ENCODE data around the gene PTPN5. TPM values are rescaled to one million over a fixed set of nuclear protein-coding genes. Genes with fewer than 3 reads are reported as not detected.

PTPN5 gene
- total RNA-seq, 1 experiment from 2014 or later = not detected

- no peaks in the 10 kb centered on the region for H3K36me3 ChIP-seq (ENCODE audit: control insufficient read depth, insufficient read depth, low read length)
- no peak overlapping the region for H3K4me3 ChIP-seq (ENCODE audit: low read depth in 2 of 2, low read length in 2 of 2)
- POLR2A ChIA-PET = no interaction called here
- no peak for TF ChIP-seq TCF7L2 (IDR thresholded peaks at IDR 0.05; ENCODE audit: low read depth, low read length)
- TF ChIP-seq SIN3A (IDR thresholded peaks at IDR 0.05; ENCODE audit: borderline replicate concordance, insufficient read depth, low read depth, low read length) = no peak
- CTCF ChIA-PET = no interaction called here
- H3K4me1 ChIP-seq (ENCODE audit: control insufficient read depth, insufficient read depth, low read length) = no peaks in the 10 kb centered on the region
- BruUV-seq (replicated peaks) = no TSS peak
- in situ Hi-C loops (cut with HindIII; ENCODE audit: low pct_unique_long_range_greater_than_20kb, low sequenced_read_pairs) = no loop called here
- DNase-seq (ENCODE audit: low read depth, low spot score) (no peak), ATAC-seq (no peak)
- no peaks in the 10 kb centered on the region for H3K9me3 ChIP-seq (ENCODE audit: control insufficient read depth, insufficient read depth, low read depth, low read length)
- intact Hi-C loops (cut with micrococcal nuclease; ENCODE audit: unreplicated experiment) = no loop called here
- no peaks in the 10 kb centered on the region; the same call in 1 of the 2 replicates for H3K27me3 ChIP-seq (ENCODE audit: control insufficient read depth, insufficient read depth, low read length)
- H3K27ac ChIP-seq (ENCODE audit: low read length) = no peak overlapping the region
Observed at GRCh38 chr11:18710545-18710944, 81.1 kb downstream of the PTPN5 start.

- CTCF ChIA-PET = no interaction called here
- Histone ChIP-seq H3K4me3 (ENCODE audit: low read depth in 2 of 2, low read length in 2 of 2) (no peak overlapping the region), H3K9me3 (ENCODE audit: control insufficient read depth, insufficient read depth, low read depth, low read length) (no peaks in the 10 kb centered on the region), H3K36me3 (ENCODE audit: control insufficient read depth, insufficient read depth, low read length) (no peaks in the 10 kb centered on the region), H3K27me3 (ENCODE audit: control insufficient read depth, insufficient read depth, low read length) (peaks cover 2% of the 10 kb centered on the region; the same call in 1 of the 2 replicates), H3K27ac (ENCODE audit: low read length) (no peak overlapping the region), H3K4me1 (ENCODE audit: control insufficient read depth, insufficient read depth, low read length) (no peaks in the 10 kb centered on the region)
- no TSS peak for BruUV-seq (replicated peaks)
- no peak for TF ChIP-seq TCF7L2 (IDR thresholded peaks at IDR 0.05; ENCODE audit: low read depth, low read length)
- no peak for TF ChIP-seq SIN3A (IDR thresholded peaks at IDR 0.05; ENCODE audit: borderline replicate concordance, insufficient read depth, low read depth, low read length)
- TF ChIP-seq POLR2AphosphoS5 (IDR thresholded peaks at IDR 0.05; ENCODE audit: low read depth, low read length) = no peak
- TF ChIP-seq CTCF (IDR thresholded peaks at IDR 0.05) = no peak
- TF ChIP-seq REST (IDR thresholded peaks at IDR 0.05; ENCODE audit: insufficient read depth in 1 of 2, low read depth in 2 of 2, low read length in 1 of 2) = no peak
- POLR2A ChIA-PET = no interaction called here
- no peak for DNase-seq (ENCODE audit: low read depth, low spot score)
- intact Hi-C loops (cut with micrococcal nuclease; ENCODE audit: unreplicated experiment) (no loop called here), in situ Hi-C loops (cut with HindIII; ENCODE audit: low pct_unique_long_range_greater_than_20kb, low sequenced_read_pairs) (no loop called here)
- no peak for ATAC-seq
Observed at GRCh38 chr11:18709414-18709813, 82.2 kb downstream of the PTPN5 start.

- ChIA-PET POLR2A (no interaction called here), CTCF (interaction anchor here (1.6 kb wide), 1 partner anchor 14 kb away, joined by 3 read pairs; no protein-coding TSS in a partner anchor)
- TF ChIP-seq TCF7L2 (IDR thresholded peaks at IDR 0.05; ENCODE audit: low read depth, low read length) (no peak), POLR2AphosphoS5 (IDR thresholded peaks at IDR 0.05; ENCODE audit: low read depth, low read length) (no peak)
- no peaks in the 10 kb centered on the region for H3K36me3 ChIP-seq (ENCODE audit: control insufficient read depth, insufficient read depth, low read length)
- in situ Hi-C loops (cut with HindIII; ENCODE audit: low pct_unique_long_range_greater_than_20kb, low sequenced_read_pairs) (no loop called here), intact Hi-C loops (cut with micrococcal nuclease; ENCODE audit: unreplicated experiment) (no loop called here)
- no peak for DNase-seq (ENCODE audit: low read depth, low spot score)
- BruUV-seq (replicated peaks) = no TSS peak
- no peak overlapping the region for H3K27ac ChIP-seq (ENCODE audit: low read length)
- H3K4me3 ChIP-seq (ENCODE audit: low read depth in 2 of 2, low read length in 2 of 2) = no peak overlapping the region
- peaks cover 2% of the 10 kb centered on the region; the same call in 1 of the 2 replicates for H3K27me3 ChIP-seq (ENCODE audit: control insufficient read depth, insufficient read depth, low read length)
- no peaks in the 10 kb centered on the region for H3K9me3 ChIP-seq (ENCODE audit: control insufficient read depth, insufficient read depth, low read depth, low read length)
- no peak for ATAC-seq
- H3K4me1 ChIP-seq (ENCODE audit: control insufficient read depth, insufficient read depth, low read length) = no peaks in the 10 kb centered on the region
Observed at GRCh38 chr11:18707811-18708340, 83.7 kb downstream of the PTPN5 start.
